ENCODE results near the gene C10orf90.

Gene C10orf90

GRCh38 chr10:126670056-126670894, at the start of gene C10orf90:
Gene C10orf90 (minus strand): TSS chr10:126670693. CDS start chr10:126670480, 213 bp downstream.
- H3K4me3 ChIP-seq (replicated peaks; ENCODE audit: low read depth, low read length): no peak within 1 kb of the TSS
- TF ChIP-seq CTCF (IDR thresholded peaks at IDR 0.05; ENCODE audit: insufficient read depth, low read length, poor library complexity, severe bottlenecking): no peak
- no peaks in the 10 kb centered on the region for H3K27me3 ChIP-seq (replicated peaks; ENCODE audit: control insufficient read depth, insufficient read depth, low read length)

GRCh38 chr10:126716366-126716765, 45.9 kb upstream of the C10orf90 start:
- no peak for TF ChIP-seq CTCF (IDR thresholded peaks at IDR 0.05; ENCODE audit: insufficient read depth, low read length, poor library complexity, severe bottlenecking)
- Histone ChIP-seq H3K4me3 (replicated peaks; ENCODE audit: low read depth, low read length) (no peak overlapping the region), H3K36me3 (ENCODE audit: control insufficient read depth, insufficient read depth, low read length) (no peaks in the 10 kb centered on the region), H3K27me3 (replicated peaks; ENCODE audit: control insufficient read depth, insufficient read depth, low read length) (no peaks in the 10 kb centered on the region)
- no peak for DNase-seq (ENCODE audit: extremely low read depth, insufficient read length)

More at GRCh38 chr10:126670056-126670894, at the start of gene C10orf90:
- DNase-seq (ENCODE audit: extremely low read depth, insufficient read length): no peak
- H3K36me3 ChIP-seq (ENCODE audit: control insufficient read depth, insufficient read depth, low read length): no peaks in the 10 kb centered on the region

- Histone ChIP-seq H3K36me3 (ENCODE audit: control insufficient read depth, insufficient read depth, low read length) (no peaks in the 10 kb centered on the region), H3K27me3 (replicated peaks; ENCODE audit: control insufficient read depth, insufficient read depth, low read length) (no peaks in the 10 kb centered on the region), H3K4me3 (replicated peaks; ENCODE audit: low read depth, low read length) (no peak overlapping the region)
- DNase-seq (ENCODE audit: extremely low read depth, insufficient read length): no peak
- TF ChIP-seq CTCF (IDR thresholded peaks at IDR 0.05; ENCODE audit: insufficient read depth, low read length, poor library complexity, severe bottlenecking): no peak
These were observed 43.1 kb upstream of the C10orf90 start for GRCh38 chr10:126713594-126713993.

GRCh38 chr10:126712681-126713080, 42.2 kb upstream of the C10orf90 start:
- Histone ChIP-seq H3K27me3 (replicated peaks; ENCODE audit: control insufficient read depth, insufficient read depth, low read length) (no peaks in the 10 kb centered on the region), H3K36me3 (ENCODE audit: control insufficient read depth, insufficient read depth, low read length) (no peaks in the 10 kb centered on the region), H3K4me3 (replicated peaks; ENCODE audit: low read depth, low read length) (no peak overlapping the region)
- DNase-seq (ENCODE audit: extremely low read depth, insufficient read length): no peak
- TF ChIP-seq CTCF (IDR thresholded peaks at IDR 0.05; ENCODE audit: insufficient read depth, low read length, poor library complexity, severe bottlenecking): no peak

- Histone ChIP-seq H3K27me3 (replicated peaks; ENCODE audit: control insufficient read depth, insufficient read depth, low read length) (no peaks in the 10 kb centered on the region), H3K4me3 (replicated peaks; ENCODE audit: low read depth, low read length) (no peak overlapping the region), H3K36me3 (ENCODE audit: control insufficient read depth, insufficient read depth, low read length) (no peaks in the 10 kb centered on the region)
- no peak for TF ChIP-seq CTCF (IDR thresholded peaks at IDR 0.05; ENCODE audit: insufficient read depth, low read length, poor library complexity, severe bottlenecking)
- DNase-seq (ENCODE audit: extremely low read depth, insufficient read length): no peak
These were observed 35.6 kb upstream of the C10orf90 start for GRCh38 chr10:126705951-126706565.

All from GM06990 (cell line).